GM12891 (cell line): ENCODE data around the gene SPATA33.

Source experiments
- POLR2A ChIP-seq: IDR thresholded peaks from 2 replicates; pipeline ENCODE4 v1.6.1; 2011; ENCODE audit warnings: low read depth, low read length, control low read depth
- POLR2AphosphoS5 ChIP-seq: IDR thresholded peaks from 2 replicates; pipeline ENCODE4 v1.6.1; 2011; ENCODE audit warnings: low read depth, low read length, control low read depth
- SPI1 ChIP-seq: IDR thresholded peaks from 2 replicates; pipeline ENCODE4 v1.6.1; 2011; ENCODE audit warnings: low read depth, low read length, control low read depth
- TAF1 ChIP-seq: IDR thresholded peaks from 2 replicates; pipeline ENCODE4 v1.6.1; 2011; ENCODE audit warnings: low read depth, low read length, control low read depth

DNA sequence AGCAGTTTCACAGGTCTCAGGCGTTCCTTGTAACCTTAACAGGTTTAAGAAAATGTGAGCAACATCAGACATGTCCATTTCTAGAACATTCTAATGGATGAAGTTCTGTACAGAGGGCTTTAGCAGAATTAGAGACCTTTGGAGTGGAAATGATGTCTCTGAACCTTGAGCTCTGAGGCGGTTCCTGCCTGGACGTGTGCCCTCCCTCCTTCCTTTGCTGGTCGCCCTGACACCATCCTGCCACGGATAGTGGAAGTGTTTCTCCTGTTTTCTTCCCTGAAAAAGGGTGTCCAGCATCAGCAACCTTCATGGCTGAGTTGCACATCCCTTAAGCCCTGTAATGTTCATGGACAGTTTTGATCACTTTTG, 11.1 kb downstream of the SPATA33 start:
- TF ChIP-seq POLR2AphosphoS5 (no peak), POLR2A (no peak), TAF1 (no peak), SPI1 (no peak)
